Activated T-helper 9 cell treated with anti-CD3 and anti-CD28 coated beads, Interleukin-2, amount 50 U/mL, for 16 hours (primary cell): ENCODE results near the gene ARVCF.

Experiments
- DNase-seq: peaks from one replicate; pipeline ENCODE4 v3.0.0-alpha.2; 2020; ENCODE audit warnings: low read depth

ARVCF gene

DNA sequence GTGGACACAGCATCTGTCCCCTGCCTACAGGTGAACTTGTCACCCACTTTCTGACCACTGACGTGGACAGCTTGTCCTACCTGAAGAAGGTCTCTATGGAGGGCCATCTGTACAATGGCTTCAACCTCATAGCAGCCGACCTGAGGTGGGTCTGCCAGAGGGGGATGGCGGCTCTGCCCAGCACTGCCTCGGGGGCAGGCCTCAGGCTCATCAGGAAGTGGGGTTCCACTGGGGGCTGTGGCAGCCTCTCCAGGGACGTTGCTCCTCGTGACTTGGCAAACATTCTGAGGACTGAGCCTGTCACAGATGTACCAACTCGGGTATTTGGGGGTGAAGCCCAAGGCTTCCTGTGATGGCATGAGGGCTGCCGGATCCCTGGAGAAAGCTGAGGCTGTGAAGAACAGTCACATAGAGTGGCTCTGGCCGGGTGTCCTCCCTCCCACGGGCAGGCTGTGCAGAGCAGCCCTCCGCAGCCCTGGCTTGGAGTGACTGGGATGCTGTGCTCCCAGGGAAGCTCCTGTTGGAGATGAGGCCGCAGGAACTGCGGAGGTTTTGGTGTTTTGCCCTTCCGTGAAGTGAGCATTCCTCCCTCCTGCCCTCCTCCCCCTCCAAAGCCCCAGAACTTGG is 36.9 kb upstream of the ARVCF start:
- no peak for DNase-seq

GRCh38 chr22:20052309-20053259 is 36.0 kb upstream of the ARVCF start:
- no peak for DNase-seq

- no peak for DNase-seq
Observed at GRCh38 chr22:20051927-20052308, 35.3 kb upstream of the ARVCF start.

DNA sequence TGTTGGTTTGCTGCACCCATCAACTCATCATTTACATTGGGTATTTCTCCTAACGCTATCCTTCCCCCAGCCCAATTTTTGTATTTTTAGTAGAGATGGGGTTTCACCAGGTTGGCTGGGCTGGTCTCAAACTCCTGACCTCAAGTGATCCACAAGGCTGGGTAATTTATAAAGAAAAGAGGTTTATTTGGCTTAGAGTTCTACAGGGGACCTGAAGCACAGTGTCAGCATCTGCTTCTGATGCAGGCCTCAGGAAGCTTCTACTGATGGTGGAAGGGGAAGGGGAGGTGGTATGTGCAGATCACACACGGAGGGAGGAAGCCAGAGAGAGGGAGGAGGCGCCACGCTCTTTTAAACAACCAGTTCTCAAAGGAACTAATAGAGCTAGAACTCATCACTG is 30.1 kb upstream of the ARVCF start:
- no peak for DNase-seq

GRCh38 chr22:20044495-20045151 is 28.0 kb upstream of the ARVCF start:
- DNase-seq = no peak

DNA sequence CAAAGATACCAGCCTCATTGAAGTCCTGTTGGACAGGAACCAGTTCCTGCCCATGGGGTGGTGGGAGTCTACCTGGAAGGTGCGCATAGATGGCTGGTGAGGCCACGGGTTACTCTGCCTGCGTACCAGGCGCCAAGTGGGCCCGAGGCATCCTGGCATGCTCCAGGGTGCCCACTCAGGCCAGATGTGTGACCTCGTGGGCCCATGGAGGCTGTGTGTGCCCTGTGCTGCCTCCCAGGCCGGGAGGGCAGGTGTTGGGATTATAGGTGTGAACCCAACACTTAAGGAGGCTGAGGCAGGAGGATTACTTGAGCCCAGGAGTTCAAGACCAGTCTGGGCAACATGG is 27.3 kb upstream of the ARVCF start:
- no peak for DNase-seq

DNA sequence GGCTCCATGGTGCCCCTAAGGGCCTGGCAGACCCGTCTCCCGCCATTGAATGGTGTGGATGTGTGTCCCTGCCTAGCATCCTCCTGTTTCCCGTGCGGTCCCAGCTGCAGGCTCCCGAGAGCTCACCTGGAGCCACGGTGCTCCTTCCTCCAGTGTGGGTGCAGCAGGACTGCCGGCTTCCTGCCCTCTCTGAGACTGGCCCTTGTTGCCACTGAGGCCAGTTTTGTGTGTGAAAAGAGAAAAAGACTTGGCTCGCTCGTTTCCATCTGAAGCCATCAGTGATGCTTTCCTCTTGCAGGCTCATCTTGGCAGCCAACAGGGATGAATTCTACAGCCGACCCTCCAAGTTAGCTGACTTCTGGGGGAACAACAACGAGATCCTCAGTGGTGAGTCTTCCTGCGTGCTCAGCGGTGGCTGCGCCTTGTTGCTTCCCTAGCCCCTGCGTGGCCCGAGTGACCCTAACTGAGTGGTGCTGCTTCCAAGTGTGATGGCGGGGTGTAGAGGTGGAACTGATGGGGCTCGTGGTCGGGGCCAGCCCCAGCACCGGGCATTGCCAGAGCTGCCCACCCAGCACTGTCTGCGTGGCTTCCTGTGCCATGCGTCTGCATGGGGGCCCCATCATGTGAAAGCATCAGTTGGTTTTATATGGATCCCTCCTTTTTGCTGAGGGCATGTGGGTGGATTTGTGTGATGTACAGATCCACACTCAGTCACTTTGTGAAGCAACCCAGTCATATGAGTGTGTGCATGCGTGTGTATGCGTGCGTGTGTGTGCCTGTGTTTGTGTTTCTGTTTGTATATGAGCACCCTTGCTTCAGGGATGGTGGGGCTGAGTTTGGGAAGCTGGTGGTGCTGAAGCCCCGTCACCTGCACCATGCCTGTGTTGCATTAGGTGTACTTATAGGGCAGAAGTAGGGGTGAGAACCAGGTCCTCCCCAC is 26.7 kb upstream of the ARVCF start:
- no peak for DNase-seq

DNA sequence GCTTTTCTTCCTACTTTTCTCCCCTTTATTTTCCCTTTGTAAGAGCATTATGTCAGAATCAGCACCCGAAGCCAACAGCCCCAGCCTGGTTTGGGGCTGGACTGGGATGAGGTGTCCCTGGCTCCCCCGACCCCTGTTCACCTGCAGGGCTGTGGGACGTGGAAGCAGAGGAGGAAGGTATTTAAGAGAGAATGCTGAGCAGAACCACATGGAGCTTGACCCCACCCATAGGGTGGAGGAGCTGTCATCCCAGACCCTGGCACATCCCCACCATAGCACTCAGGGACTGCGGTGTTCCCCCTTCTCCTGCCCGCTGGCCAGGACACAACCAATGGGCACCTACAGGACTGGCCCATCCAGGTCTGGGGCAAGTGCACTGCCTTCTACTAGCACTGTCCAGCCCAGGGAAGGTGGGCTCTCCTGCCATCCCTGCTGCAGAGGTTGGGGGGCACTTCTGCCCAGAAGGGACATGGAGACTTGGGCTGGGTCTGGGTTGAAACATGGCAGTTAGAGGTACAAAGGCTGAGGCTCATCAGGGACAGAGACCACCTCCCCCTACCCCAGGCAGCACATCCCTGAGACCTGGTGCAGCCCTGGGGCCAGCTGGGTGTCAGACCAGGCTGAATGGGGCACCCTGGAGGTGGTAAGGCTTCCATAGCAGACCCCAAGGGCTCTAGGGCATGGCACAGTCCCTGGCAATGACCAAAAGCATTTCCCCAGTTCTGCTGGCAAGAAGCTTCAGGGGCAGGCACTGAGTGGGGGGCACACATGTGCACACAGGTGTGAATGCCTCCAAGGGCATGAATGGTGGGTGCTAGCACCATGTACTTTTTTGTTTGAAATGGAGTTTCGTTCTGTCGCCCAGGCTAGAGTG is 23.9 kb upstream of the ARVCF start:
- DNase-seq = no peak

GRCh38 chr22:20039683-20040325 is 23.2 kb upstream of the ARVCF start:
- DNase-seq = no peak

DNA sequence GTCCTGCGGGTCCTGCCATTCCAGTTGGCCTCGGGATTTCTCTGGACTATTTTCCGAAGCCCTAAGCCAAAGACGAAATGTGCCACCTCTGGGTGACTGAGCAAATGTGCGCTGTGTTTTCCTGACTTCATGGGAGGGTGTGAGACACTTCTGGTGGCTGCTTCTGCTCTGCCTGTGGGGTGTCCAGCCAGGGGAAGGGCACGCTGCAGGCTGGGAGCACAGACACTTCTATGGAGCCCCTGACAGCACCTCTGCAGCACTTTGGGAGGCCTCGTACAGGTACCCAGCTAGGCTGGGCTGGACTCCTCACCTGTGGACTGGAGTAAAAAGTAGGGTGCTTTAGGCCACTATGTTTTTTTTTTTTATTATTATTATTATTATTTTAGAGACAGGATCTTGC is 22.0 kb upstream of the ARVCF start:
- DNase-seq = no peak

DNA sequence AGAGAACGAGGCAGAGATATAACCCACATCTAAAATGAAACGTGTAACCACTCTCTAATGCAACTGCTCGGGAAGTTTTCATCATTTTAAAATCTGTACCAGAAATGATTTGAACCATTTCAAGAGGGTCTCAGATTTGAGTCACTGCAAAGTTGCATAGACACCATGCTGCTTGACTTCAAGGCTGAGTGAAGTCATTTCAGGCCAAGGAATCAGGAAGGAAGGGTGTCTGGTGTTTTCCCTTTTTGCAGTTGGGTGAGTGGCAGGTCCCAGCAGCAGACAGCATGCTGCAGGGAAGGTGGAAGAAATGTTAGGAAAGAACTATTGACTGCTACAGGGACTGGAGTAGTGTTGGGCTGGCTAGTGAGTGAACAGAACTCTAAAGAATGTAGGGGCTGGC is 20.8 kb upstream of the ARVCF start:
- no peak for DNase-seq

DNA sequence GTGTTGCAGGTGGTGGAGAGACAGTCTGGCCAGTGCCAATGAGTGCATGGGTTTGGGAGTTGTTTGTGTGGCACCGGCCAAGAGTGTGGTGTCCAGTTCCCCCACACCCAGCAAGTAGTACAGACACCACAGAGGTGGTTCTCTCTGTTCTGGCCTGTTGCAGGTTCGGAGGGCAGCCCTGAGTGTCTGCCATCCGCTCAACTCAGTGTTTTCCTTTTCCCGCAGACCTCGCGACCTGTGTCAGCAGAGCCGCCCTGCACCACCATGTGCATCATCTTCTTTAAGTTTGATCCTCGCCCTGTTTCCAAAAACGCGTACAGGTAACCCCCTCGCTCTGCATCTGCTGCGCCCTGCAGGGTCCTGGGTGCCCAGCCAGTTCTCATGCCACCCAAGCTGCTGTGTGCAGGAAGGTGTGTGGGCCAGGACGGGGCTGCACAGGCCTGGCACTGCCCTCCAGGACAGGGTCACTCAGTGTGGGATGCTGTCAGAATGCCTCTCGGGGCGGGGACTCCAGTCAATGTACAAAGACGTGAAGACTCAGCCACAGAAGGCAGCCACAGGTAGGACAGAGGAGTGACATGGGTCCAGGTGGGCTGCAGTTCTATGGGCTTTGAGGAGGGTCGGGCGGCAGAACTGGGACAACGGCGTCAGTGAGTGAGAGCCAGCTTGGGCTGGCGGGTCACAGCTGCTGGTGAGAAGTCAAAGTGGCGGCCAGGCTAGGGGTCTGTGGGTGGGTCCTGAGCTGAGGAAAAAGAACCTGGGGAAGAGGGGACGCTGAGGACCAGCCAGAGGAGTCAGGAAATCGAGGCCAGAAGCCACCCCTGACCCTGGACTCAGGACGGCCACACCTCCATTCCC is 20.1 kb upstream of the ARVCF start:
- DNase-seq = no peak

DNA sequence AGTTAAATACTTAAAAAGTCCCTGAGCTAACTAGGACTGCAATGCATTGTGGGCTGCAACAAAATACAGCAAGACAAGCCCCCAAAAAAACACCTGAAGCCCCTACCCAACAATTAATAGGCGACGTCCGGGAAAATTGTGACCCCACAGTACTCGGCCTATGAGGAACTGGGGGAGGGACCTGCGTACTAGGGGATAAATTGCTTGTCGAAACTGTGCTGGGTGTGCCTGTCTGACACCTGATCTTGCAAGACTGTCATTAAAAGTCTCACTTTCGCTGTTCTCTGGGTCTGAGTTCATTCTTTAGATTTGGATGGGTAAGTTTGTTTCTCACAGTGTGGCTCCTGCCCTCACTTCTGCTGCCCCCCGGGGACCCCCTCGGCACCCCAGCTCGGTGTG is 19.5 kb upstream of the ARVCF start:
- no peak for DNase-seq

GRCh38 chr22:20035375-20036083 is 18.9 kb upstream of the ARVCF start:
- no peak for DNase-seq

DNA sequence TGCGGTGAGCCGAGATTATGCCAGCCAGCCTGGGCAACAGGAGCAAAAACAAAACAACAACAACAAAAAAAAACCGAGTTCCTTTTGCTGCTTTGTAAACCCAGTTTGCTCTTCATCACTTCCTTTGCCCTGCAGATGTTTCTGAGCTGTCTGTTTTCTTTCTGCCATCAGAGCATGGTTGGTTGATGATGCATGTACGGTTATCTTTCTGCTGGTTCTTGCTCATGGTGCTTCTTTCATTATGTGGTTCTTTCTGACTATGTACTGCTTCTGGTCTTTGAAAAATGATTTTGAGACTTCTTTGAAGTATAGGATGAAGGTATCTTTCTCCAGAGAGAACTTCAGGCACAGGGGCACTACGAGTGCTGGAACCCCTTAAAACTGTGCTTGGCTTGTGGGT is 17.5 kb upstream of the ARVCF start:
- DNase-seq = no peak

GRCh38 chr22:20033045-20033706 is 16.6 kb upstream of the ARVCF start:
- no peak for DNase-seq

GRCh38 chr22:20032407-20032991 is 15.9 kb upstream of the ARVCF start:
- DNase-seq = no peak
